Stomach (tissue), 4 donors: ENCODE measurements around the gene UNC80.

Experiments used
- CTCF ChIP-seq, 7 experiments: fragments of 450-650 bp in 4 of 7; fragments of 200-600 bp in 3 of 7; sonication (generic) in 3 of 7; IDR thresholded peaks; one replicate each; pipeline ENCODE4 v1.5.1; 2016 to 2019; ENCODE audit warnings: antibody characterized with exemption in 7 of 7, control low read depth in 2 of 7, mild to moderate bottlenecking in 1 of 7
- POLR2A ChIP-seq, 4 donors: fragments of 450-650 bp; IDR thresholded peaks; one replicate each; pipeline ENCODE4 v1.6.1; 2016; ENCODE audit warnings: antibody characterized with exemption in 4 of 4, control low read depth in 2 of 4, mild to moderate bottlenecking in 1 of 4, moderate library complexity in 1 of 4

DNA sequence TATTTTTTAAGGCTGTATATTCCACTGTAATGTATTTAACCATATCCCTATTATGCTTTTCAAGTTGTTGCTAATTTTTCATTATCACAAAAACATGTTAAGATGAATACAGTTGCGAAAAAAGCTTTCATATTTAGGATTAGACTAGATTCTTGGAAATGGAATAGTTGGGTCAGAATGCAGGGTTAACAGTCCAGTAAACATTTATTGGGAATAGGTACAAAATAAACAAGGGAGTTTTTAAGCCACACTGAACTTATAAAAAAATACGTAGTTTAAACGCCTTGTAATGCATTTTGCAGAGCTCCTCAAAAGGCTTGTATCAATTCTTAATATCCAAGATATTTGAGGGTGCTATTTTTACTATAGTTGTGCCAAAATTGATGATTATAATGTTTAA lies 266.4 kb downstream of the UNC80 start:
- no peak for TF ChIP-seq CTCF (IDR thresholded peaks at IDR 0.05)
- TF ChIP-seq POLR2A (IDR thresholded peaks at IDR 0.05), result no peak
